ENCODE results near the gene CGNL1. TPM values are rescaled to one million over a fixed set of nuclear protein-coding genes. Genes with fewer than 3 reads are reported as not detected.

CGNL1 gene
- total RNA-seq, 2 donors from 2014 or later, result 3.9 to 4.7 TPM

GRCh38 chr15:57401546-57401945 is 25.2 kb downstream of the CGNL1 start:
- intact Hi-C loops (cut with DNase I), result no loop called here
- Histone ChIP-seq H3K4me1 (no peaks in the 10 kb centered on the region), H3K9ac (ENCODE audit: low read depth in 2 of 2, low read length in 2 of 2) (no peak overlapping the region), H3K9me3 (no peaks in the 10 kb centered on the region), H3K27me3 (no peaks in the 10 kb centered on the region), H3K27ac (no peak overlapping the region), H3K36me3 (no peaks in the 10 kb centered on the region), H3K4me3 (no peak overlapping the region)
- no peak for DNase-seq
- TF ChIP-seq CTCF (IDR thresholded peaks at IDR 0.05), result no peak

- Histone ChIP-seq H3K9ac (ENCODE audit: low read depth in 2 of 2, low read length in 2 of 2) (no peak overlapping the region), H3K27ac (no peak overlapping the region), H3K4me3 (no peak overlapping the region), H3K9me3 (no peaks in the 10 kb centered on the region), H3K27me3 (no peaks in the 10 kb centered on the region), H3K36me3 (no peaks in the 10 kb centered on the region), H3K4me1 (no peaks in the 10 kb centered on the region)
- no peak for DNase-seq
- intact Hi-C loops (cut with DNase I), result no loop called here
- no peak for TF ChIP-seq CTCF (IDR thresholded peaks at IDR 0.05)
These were observed 26.7 kb downstream of the CGNL1 start for GRCh38 chr15:57403017-57403416.

GRCh38 chr15:57403566-57404325 is 27.4 kb downstream of the CGNL1 start:
- H3K4me1 ChIP-seq, result no peaks in the 10 kb centered on the region
- H3K36me3 ChIP-seq, result no peaks in the 10 kb centered on the region
- H3K27me3 ChIP-seq, result no peaks in the 10 kb centered on the region
- H3K4me3 ChIP-seq, result no peak overlapping the region
- intact Hi-C loops (cut with DNase I), result no loop called here
- no peak for DNase-seq
- H3K9ac ChIP-seq (ENCODE audit: low read depth in 2 of 2, low read length in 2 of 2), result no peak overlapping the region
- no peak for TF ChIP-seq CTCF (IDR thresholded peaks at IDR 0.05)
- H3K9me3 ChIP-seq, result no peaks in the 10 kb centered on the region
- H3K27ac ChIP-seq, result no peak overlapping the region

- DNase-seq, result no peak
- intact Hi-C loops (cut with DNase I), result no loop called here
These were observed 28.8 kb downstream of the CGNL1 start for GRCh38 chr15:57405133-57405532.

GRCh38 chr15:57406062-57406772 is 29.9 kb downstream of the CGNL1 start:
- intact Hi-C loops (cut with DNase I), result no loop called here
- H3K9me3 ChIP-seq, result no peaks in the 10 kb centered on the region
- no peak for DNase-seq
- H3K36me3 ChIP-seq, result no peaks in the 10 kb centered on the region
- H3K4me3 ChIP-seq, result no peak overlapping the region
- no peaks in the 10 kb centered on the region for H3K27me3 ChIP-seq
- no peak overlapping the region for H3K27ac ChIP-seq
- H3K4me1 ChIP-seq, result no peaks in the 10 kb centered on the region
- no peak overlapping the region for H3K9ac ChIP-seq (ENCODE audit: low read depth in 2 of 2, low read length in 2 of 2)
- TF ChIP-seq CTCF (IDR thresholded peaks at IDR 0.05), result no peak

More at GRCh38 chr15:57405133-57405532, 28.8 kb downstream of the CGNL1 start:
- Histone ChIP-seq H3K4me1 (no peaks in the 10 kb centered on the region), H3K9ac (ENCODE audit: low read depth in 2 of 2, low read length in 2 of 2) (no peak overlapping the region), H3K9me3 (no peaks in the 10 kb centered on the region), H3K27ac (no peak overlapping the region), H3K4me3 (no peak overlapping the region), H3K36me3 (no peaks in the 10 kb centered on the region), H3K27me3 (no peaks in the 10 kb centered on the region)
- no peak for TF ChIP-seq CTCF (IDR thresholded peaks at IDR 0.05)

Data from colonic mucosa (tissue), 4 donors.